Epithelial cell of esophagus (primary cell): Measurements from ENCODE around the gene SLC39A5.
"Not testable (repeated sequence)": the region's sequence is repeated elsewhere in the genome, so short reads cannot be mapped to it uniquely, and the experiment has no call there.

Experiments used
- DNase-seq: peaks from one replicate; pipeline ENCODE4 v3.0.0; 2010; ENCODE audit warnings: low read depth
- H3K4me3 ChIP-seq: 2 replicates; pipeline ENCODE4 v1.5.1; 2011; ENCODE audit warnings: mild to moderate bottlenecking, low read length, control low read depth
- TF ChIP-seq, protein P1 (sequence below): IDR thresholded peaks from 2 replicates; pipeline ENCODE4 v1.5.1; 2011; ENCODE audit warnings: low read depth, mild to moderate bottlenecking, low read length, control low read depth, inconsistent platforms; ENCODE audit not compliant: insufficient read depth; ENCODE audit errors: missing control alignments

Gene SLC39A5

DNA sequence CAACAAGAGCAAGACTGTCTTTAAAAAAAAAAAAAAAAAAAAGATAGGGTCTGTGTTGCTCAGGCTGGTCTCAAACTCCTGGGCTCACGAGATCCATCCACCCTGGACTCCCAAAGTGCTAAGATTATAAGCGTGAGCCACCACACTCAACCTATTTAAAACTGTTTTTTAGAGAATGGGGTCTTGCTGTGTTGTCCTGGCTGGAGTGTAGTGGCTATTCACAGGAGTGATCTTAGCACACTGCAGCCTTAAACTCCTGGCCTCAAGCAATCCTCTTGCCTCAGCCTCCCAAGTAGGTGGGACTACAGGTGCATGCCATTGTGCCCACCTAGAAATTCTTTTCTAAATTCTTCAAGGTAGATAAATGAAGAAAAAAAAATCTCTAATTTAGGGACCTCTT lies 44.4 kb downstream of the SLC39A5 start:
- no peak for DNase-seq
- H3K4me3 ChIP-seq: no peak overlapping the region
- TF ChIP-seq, protein P1, sequence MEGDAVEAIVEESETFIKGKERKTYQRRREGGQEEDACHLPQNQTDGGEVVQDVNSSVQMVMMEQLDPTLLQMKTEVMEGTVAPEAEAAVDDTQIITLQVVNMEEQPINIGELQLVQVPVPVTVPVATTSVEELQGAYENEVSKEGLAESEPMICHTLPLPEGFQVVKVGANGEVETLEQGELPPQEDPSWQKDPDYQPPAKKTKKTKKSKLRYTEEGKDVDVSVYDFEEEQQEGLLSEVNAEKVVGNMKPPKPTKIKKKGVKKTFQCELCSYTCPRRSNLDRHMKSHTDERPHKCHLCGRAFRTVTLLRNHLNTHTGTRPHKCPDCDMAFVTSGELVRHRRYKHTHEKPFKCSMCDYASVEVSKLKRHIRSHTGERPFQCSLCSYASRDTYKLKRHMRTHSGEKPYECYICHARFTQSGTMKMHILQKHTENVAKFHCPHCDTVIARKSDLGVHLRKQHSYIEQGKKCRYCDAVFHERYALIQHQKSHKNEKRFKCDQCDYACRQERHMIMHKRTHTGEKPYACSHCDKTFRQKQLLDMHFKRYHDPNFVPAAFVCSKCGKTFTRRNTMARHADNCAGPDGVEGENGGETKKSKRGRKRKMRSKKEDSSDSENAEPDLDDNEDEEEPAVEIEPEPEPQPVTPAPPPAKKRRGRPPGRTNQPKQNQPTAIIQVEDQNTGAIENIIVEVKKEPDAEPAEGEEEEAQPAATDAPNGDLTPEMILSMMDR: no peak

DNA sequence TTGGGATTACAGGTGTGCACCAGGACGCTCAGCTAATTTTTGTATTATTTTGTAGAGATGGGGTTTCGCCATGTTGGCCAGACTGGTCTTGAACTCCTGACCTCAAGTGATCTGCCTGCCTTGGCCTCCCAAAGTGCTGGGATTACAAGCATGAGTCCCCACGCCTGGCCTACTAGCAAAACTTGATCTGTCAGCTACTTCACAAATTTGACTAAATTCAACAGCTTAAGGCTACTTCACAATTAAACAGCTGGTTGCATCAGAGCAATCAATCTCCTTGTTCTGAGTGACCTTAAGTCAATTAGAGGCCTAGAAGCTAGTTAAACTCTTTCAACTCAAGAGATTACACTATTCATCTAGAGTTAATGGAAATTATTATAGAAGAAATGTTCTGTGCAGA lies 49.1 kb downstream of the SLC39A5 start:
- no peak for DNase-seq
- TF ChIP-seq, protein P1: no peak
- H3K4me3 ChIP-seq: no peak overlapping the region

DNA sequence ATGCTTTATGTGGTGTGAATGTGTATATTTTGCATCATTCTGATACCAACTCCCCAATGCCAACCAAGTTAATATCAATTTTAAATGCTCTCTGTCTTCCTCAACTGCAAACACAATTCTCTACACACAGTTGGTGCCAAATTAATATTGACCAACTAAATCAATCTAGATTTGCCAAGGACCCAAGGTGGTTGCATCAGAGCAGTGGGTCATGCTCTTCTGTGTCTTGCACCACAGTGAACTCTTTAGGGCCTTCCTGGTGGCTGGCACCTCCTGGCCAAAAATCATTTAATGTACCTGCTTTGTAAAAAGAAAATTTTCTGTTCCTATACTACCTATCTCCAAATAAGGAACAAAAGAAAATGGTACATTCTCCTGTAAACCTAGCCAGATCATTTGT lies 51.0 kb downstream of the SLC39A5 start:
- no peak overlapping the region for H3K4me3 ChIP-seq
- DNase-seq: no peak
- TF ChIP-seq, protein P1: no peak

DNA sequence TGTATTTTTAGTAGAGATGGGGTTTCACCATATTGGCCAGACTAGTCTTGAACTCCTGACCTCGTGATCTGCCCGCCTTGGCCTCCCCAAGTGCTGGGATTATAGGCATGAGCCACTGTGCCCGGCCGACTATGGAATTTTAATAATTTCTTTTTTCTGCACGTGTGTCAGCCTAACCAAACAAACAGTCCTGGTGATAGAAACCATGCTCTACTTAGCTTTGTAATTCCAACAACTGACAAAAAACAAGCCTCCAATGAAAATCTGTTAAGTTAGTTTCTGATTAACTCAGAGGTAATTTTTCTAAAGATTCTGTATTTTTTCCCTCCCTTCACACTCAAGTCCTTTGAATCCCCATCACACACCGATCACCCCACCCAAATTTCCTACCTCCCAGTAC lies 52.2 kb downstream of the SLC39A5 start:
- TF ChIP-seq, protein P1: no peak
- DNase-seq: no peak
- H3K4me3 ChIP-seq: no peak overlapping the region

DNA sequence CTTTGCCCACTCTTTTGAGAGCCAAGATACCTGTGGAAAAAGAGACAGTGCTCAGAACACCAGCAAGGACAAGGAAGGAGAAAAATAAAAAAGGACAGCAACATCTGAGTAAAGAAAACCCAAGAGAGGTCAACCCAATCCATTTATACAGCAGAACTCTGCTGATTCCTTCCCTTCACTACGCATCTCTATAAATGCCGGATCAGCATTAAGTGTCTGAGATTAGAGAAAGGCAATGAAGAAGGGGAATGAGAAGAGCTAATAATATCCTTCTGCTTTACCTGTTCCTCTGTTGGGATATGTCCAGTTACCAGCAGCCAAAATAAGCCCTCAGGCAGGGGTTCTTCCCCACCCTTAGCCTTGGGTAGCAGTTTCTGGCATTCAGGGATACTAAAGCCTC lies 52.7 kb downstream of the SLC39A5 start:
- TF ChIP-seq, protein P1: no peak
- H3K4me3 ChIP-seq: no peak overlapping the region
- no peak for DNase-seq

DNA sequence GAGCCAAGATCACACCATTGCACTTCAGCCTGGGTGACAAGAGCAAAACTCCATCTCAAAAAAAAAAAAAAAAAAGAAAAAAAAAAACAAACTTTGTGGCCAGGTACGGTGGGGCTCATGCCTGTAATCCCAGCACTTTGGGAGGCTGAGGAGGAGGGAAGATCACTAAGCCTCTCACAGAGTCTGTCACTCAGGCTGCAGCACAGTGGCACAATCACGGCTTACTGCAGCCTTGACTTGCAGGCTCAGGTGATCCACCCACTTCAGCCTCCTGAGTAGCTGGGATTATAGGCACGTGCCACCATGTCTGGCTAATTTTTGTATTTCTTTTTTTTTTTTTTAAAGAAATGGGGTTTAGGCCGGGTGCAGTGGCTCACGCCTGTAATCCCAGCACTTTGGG lies 54.4 kb downstream of the SLC39A5 start:
- H3K4me3 ChIP-seq, DNase-seq: not testable (repeated sequence)

DNA sequence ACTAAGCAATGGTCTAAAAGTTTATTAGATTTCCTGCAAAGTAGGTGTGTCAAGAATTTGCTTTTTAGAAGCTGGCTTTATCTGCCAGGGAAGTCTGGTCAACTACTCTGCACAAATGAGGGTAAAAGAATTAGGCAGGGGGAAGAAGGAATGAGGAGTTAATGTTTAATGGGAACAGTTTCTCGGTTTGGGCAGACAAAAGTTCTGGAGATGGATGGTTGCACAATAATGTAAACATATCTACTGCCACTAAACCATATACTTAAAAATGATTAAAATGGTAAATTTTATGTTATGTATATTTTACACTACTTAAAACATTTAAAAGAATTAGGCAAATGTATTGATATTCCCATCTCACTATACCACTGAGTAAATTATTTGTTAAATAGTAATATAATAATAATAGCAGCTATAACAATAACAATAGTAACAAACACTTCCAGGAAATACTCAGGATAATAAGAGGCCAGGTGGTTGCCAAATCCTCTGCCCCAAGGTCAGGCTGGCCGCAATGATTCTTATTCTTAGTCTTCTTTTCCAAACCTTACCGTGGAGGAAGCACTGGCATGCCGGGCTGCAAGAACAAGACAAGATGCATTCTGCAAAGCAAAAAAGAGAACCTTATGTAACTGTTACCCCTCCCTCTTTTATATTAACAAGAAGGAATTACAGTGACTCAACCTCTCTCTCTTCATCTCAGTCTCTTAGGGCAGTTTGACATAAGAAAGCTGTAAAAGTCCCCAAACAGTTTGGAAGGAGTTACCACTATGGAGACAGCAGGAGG lies 56.4 kb downstream of the SLC39A5 start:
- TF ChIP-seq, protein P1: no peak
- no peak overlapping the region for H3K4me3 ChIP-seq
- DNase-seq: no peak
